Body of pancreas (tissue), 4 donors: Measurements from ENCODE around the gene SLC16A10. TPM values are rescaled to one million over a fixed set of nuclear protein-coding genes. Genes with fewer than 3 reads are reported as not detected.
A peak's percentile ranks its signal among the peaks of the same experiment; 100 is the strongest.
"Not testable (repeated sequence)": the region's sequence is repeated elsewhere in the genome, so short reads cannot be mapped to it uniquely, and the experiment has no call there.

Experiments used
- ATAC-seq: fragments of 150-250 bp; one replicate; pipeline ENCODE4 v1.9.1; 2016
- DNase-seq, 4 donors: peaks; one replicate each; pipeline ENCODE4 v3.0.0-alpha.2; 2019
- H3K27ac ChIP-seq, 4 donors: fragments of 200-600 bp; sonication (generic); 1 replicate in 3 of 4; 2 replicates in 1 of 4; pipeline versions ENCODE4 v1.5.1 to v1.6.1; 2016 to 2019; ENCODE audit warnings: mild to moderate bottlenecking in 1 of 4, mixed read lengths in 1 of 4, moderate library complexity in 1 of 4
- H3K27me3 ChIP-seq, 2 donors: fragments of 200-600 bp; sonication (generic); one replicate each; pipeline ENCODE4 v1.6.0; 2016; ENCODE audit warnings: mild to moderate bottlenecking in 1 of 2
- H3K36me3 ChIP-seq, 2 donors: fragments of 200-600 bp; sonication (generic); replicated peaks in 1 of 2; 2 replicates each; pipeline ENCODE4 v1.5.1; 2016; ENCODE audit warnings: low read depth in 2 of 2; ENCODE audit not compliant: insufficient read depth in 1 of 2
- H3K4me1 ChIP-seq: fragments of 200-600 bp; sonication (generic); one replicate; pipeline ENCODE4 v1.6.0; 2016
- H3K4me3 ChIP-seq, 2 donors: fragments of 200-600 bp; sonication (generic); 1 replicate in 1 of 2; 2 replicates in 1 of 2; pipeline ENCODE4 v1.5.1; 2016 to 2019
- H3K9me3 ChIP-seq, 3 donors: fragments of 200-600 bp; sonication (generic); 1 replicate in 2 of 3; 2 replicates in 1 of 3; pipeline ENCODE4 v1.5.1; 2016
- CTCF ChIP-seq, 7 experiments: fragments of 450-650 bp in 4 of 7; fragments of 200-600 bp in 3 of 7; sonication (generic) in 3 of 7; IDR thresholded peaks; one replicate each; pipeline ENCODE4 v1.5.1; 2016 to 2019; ENCODE audit warnings: antibody characterized with exemption in 7 of 7
- POLR2A ChIP-seq, 3 donors: fragments of 450-650 bp; IDR thresholded peaks; one replicate each; pipeline ENCODE4 v1.6.1; 2016; ENCODE audit warnings: antibody characterized with exemption in 3 of 3, mild to moderate bottlenecking in 2 of 3
- WGBS, 2 donors: methylation state at CpG; one replicate each; pipeline ENCODE4 v1.1.5; 2017; 5-methylcytosine and 5-hydroxymethylcytosine counted together
- intact Hi-C: fragments of 100-400 bp; cut with DNase I; formaldehyde crosslinking; loops from one replicate; pipeline ENCODE4 v1.15.1; 2023
- total RNA-seq, 2 donors: library from RNA; depleted of rRNA; stranded (reverse); fragments of >200 nt; gene quantifications; one replicate each; pipeline ENCODE4 v1.1.0, GENCODE V29; 2016

Gene SLC16A10
- total RNA-seq, 2 donors from 2014 or later, result 59.4 to 124 TPM

GRCh38 chr6:111185954-111186353 lies 98.7 kb downstream of the SLC16A10 start:
- WGBS, 2 donors, result 100% methylated on average over 2 of the region's 2 CpGs

DNA sequence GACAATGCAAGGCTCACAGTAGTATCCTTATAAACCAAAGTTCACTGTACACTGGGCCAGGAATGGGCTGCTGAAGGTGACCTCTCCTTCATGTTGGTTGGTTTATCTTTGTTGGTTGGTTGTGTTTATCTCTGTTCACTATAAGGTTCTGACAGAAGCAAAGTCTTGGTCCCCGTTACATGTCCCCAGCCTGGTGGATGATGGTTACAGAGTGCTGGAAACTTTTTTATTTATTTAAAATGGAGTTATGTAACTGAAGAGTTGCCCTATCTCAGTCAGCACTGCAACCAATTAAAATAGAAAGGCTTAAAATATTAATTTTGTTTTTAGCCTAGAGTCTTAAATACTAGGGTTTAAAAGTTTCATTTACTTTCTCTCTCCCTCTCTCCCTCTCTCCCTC lies 100.6 kb downstream of the SLC16A10 start:
- Histone ChIP-seq H3K9me3 (no peaks in the 10 kb centered on the region), H3K27me3 (no peaks in the 10 kb centered on the region), H3K4me3 (no peak overlapping the region), H3K27ac (no peak overlapping the region), H3K36me3 (no peaks in the 10 kb centered on the region), H3K4me1 (peaks cover 25% of the 10 kb centered on the region)
- intact Hi-C loops, result no loop called here
- TF ChIP-seq POLR2A (IDR thresholded peaks at IDR 0.05), result no peak
- no peak for TF ChIP-seq CTCF (IDR thresholded peaks at IDR 0.05)
- ATAC-seq, result no peak
- 50 to 57% methylated on average over 1 of the region's 1 CpG for WGBS, 2 donors
- DNase-seq, result no peak

More at GRCh38 chr6:111185954-111186353, 98.7 kb downstream of the SLC16A10 start:
- no peak overlapping the region for H3K27ac ChIP-seq
- TF ChIP-seq CTCF (IDR thresholded peaks at IDR 0.05), result no peak
- TF ChIP-seq POLR2A (IDR thresholded peaks at IDR 0.05), result no peak
- intact Hi-C loops, result no loop called here
- no peaks in the 10 kb centered on the region for H3K27me3 ChIP-seq
- peaks cover 25% of the 10 kb centered on the region for H3K4me1 ChIP-seq
- H3K9me3 ChIP-seq, result no peaks in the 10 kb centered on the region
- DNase-seq (peak; percentile 19 to 71 (median 38)), ATAC-seq (no peak)
- no peak overlapping the region for H3K4me3 ChIP-seq
- no peaks in the 10 kb centered on the region for H3K36me3 ChIP-seq

GRCh38 chr6:111189666-111190210 lies 102.4 kb downstream of the SLC16A10 start:
- H3K9me3 ChIP-seq, H3K36me3 ChIP-seq, H3K27me3 ChIP-seq, H3K27ac ChIP-seq, DNase-seq, intact Hi-C loops, ATAC-seq, H3K4me3 ChIP-seq: not testable (repeated sequence)
- 89 to 94% methylated on average over 2 of the region's 2 CpGs for WGBS, 2 donors
- peaks cover 22% of the 10 kb centered on the region for H3K4me1 ChIP-seq

- no peaks in the 10 kb centered on the region for H3K27me3 ChIP-seq
- DNase-seq (no peak), ATAC-seq (no peak)
- 89 to 98% methylated on average over 2 to 3 of the region's 3 CpGs for WGBS, 2 donors
- intact Hi-C loops, result no loop called here
- H3K27ac ChIP-seq, result no peak overlapping the region
- no peaks in the 10 kb centered on the region for H3K36me3 ChIP-seq
- no peak overlapping the region for H3K4me3 ChIP-seq
- H3K4me1 ChIP-seq, result peaks cover 17% of the 10 kb centered on the region
- H3K9me3 ChIP-seq, result no peaks in the 10 kb centered on the region
- TF ChIP-seq CTCF (IDR thresholded peaks at IDR 0.05), result no peak
Observed at GRCh38 chr6:111190637-111191036, 103.3 kb downstream of the SLC16A10 start.

DNA sequence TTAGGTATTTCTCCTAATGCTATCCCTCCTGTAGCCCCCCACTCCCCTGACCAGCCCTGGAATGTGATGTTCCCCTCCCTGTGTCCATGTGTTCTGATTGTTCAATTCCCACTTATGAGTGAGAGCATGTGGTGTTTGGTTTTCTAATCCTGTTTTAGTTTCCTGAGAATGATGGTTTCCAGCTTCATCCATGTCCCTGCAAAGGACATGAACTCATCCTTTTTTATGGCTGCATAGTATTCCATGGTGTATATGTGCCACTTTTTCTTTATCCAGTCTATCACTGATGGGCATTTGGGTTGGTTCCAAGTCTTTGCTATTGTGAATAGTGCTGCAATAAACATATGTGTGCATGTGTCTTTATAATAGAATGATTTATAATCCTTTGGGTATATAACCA lies 103.8 kb downstream of the SLC16A10 start:
- H3K27me3 ChIP-seq, H3K36me3 ChIP-seq, H3K27ac ChIP-seq, H3K4me3 ChIP-seq, intact Hi-C loops, H3K9me3 ChIP-seq, ATAC-seq, DNase-seq: not testable (repeated sequence)
- peaks cover 12% of the 10 kb centered on the region for H3K4me1 ChIP-seq

GRCh38 chr6:111192911-111193555 lies 105.7 kb downstream of the SLC16A10 start:
- no peaks in the 10 kb centered on the region for H3K9me3 ChIP-seq
- H3K27ac ChIP-seq, result no peak overlapping the region
- DNase-seq (no peak), ATAC-seq (no peak)
- H3K36me3 ChIP-seq, result peaks cover 0 to 2% of the 10 kb centered on the region in 2 donors
- TF ChIP-seq CTCF (IDR thresholded peaks at IDR 0.05) (no peak), POLR2A (IDR thresholded peaks at IDR 0.05) (no peak)
- H3K27me3 ChIP-seq, result no peaks in the 10 kb centered on the region
- intact Hi-C loops, result no loop called here
- no peaks in the 10 kb centered on the region for H3K4me1 ChIP-seq
- no peak overlapping the region for H3K4me3 ChIP-seq
